DND-41 (cell line): ENCODE data around the gene TRMT61B.

Experiments
- CTCF ChIP-seq: IDR thresholded peaks from 2 replicates; pipeline ENCODE4 v1.5.1; 2012; ENCODE audit warnings: borderline replicate concordance, low read length, moderate library complexity, mild to moderate bottlenecking; ENCODE audit not compliant: poor library complexity, severe bottlenecking; ENCODE audit errors: extremely low read depth
- EZH2 ChIP-seq: IDR thresholded peaks from 3 replicates; pipeline ENCODE4 v1.6.1; 2012; ENCODE audit warnings: borderline replicate concordance, low read depth, mild to moderate bottlenecking, moderate library complexity, low read length, inconsistent platforms; ENCODE audit not compliant: severe bottlenecking

DNA sequence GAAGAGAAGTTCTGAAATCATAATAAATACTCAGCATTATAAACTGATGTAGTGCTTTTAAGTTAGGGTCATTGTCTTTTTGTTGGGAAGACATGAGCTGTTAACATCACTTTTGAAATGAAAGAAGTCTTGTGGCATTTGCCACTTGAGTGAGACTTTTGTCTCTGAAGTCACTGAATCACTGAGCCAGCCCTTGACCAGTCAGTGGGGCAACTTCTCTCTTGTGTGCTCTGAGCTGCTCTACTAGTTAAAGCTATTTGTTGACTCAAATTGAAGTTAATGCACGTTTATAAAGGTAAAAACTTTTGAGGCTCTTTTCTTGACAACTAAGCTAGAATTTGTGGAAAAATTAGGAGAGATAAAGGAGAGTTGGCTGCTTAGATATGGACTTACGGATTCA lies 31.1 kb upstream of the TRMT61B start:
- TF ChIP-seq CTCF = no peak
- TF ChIP-seq EZH2 = no peak
